HG03025 (cell line): Measurements from ENCODE around the gene CDC42SE2.
A peak's percentile ranks its signal among the peaks of the same experiment; 100 is the strongest.
"Not testable (repeated sequence)": the region's sequence is repeated elsewhere in the genome, so short reads cannot be mapped to it uniquely, and the experiment has no call there.

Experiments used
- ATAC-seq: cut with Tn5 transposase; IDR thresholded peaks from one replicate; pipeline ENCODE4 v1.9.1; 2021; ENCODE audit warnings: mild to moderate bottlenecking, moderate library complexity; ENCODE audit not compliant: unreplicated experiment, low FRiP score

The CDC42SE2 gene

GRCh38 chr5:131276072-131276471 is 12.2 kb downstream of the CDC42SE2 start:
- no peak for ATAC-seq

- no peak for ATAC-seq
Measured at GRCh38 chr5:131277447-131277846, 13.6 kb downstream of the CDC42SE2 start.

- no peak for ATAC-seq
Measured at GRCh38 chr5:131277875-131278740, 14.3 kb downstream of the CDC42SE2 start.

- ATAC-seq = not testable (repeated sequence)
Measured at GRCh38 chr5:131278741-131279124, 14.9 kb downstream of the CDC42SE2 start.

- ATAC-seq = no peak
Measured at GRCh38 chr5:131279204-131279603, 15.4 kb downstream of the CDC42SE2 start.

- no peak for ATAC-seq
Measured at GRCh38 chr5:131280417-131280816, 16.6 kb downstream of the CDC42SE2 start.

GRCh38 chr5:131281133-131281867 is 17.4 kb downstream of the CDC42SE2 start:
- ATAC-seq = peak; percentile 45

DNA sequence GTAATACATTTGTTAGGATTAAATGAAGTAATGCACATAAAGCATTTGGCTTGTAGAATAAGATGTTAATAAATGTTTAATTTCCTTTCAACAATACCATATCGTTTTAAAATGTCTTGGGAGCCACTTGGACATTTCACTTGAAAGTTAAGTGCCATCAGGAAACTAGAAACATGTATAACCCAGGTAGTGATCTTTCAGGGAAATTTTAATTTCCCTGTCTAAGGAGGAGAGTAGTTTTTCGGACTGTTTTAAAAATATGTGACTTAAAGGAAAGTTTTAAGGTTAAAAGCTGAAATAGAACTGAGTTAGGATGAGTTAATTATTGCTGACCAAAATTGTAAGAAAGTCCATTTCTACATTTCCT is 18.0 kb downstream of the CDC42SE2 start:
- ATAC-seq = no peak

DNA sequence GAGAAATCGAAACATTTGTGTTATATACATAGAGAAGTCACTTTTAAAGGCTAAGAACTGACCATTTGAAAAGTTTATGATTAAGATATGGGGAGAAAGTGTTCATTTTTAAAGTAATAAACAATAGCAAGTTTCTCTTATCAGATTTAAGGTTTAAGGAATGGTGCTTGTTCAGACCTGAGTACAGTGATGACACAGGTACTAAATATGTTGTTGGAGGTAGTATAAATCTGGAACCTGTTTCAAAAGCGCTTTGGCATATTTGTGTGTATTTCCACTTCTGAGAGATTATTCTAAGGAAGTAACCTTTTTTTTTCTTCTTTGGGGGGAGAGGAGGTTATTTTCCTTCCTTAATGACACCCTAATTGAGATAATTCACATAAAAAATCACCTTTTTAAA is 18.4 kb downstream of the CDC42SE2 start:
- no peak for ATAC-seq

- peak; percentile 35 for ATAC-seq
Measured at GRCh38 chr5:131285703-131286399, 22.0 kb downstream of the CDC42SE2 start.

GRCh38 chr5:131286400-131286715 is 22.5 kb downstream of the CDC42SE2 start:
- ATAC-seq = no peak

GRCh38 chr5:131288328-131288727 is 24.5 kb downstream of the CDC42SE2 start:
- ATAC-seq = no peak

GRCh38 chr5:131289738-131290137 is 25.9 kb downstream of the CDC42SE2 start:
- ATAC-seq = no peak

GRCh38 chr5:131296213-131296672 is 32.4 kb downstream of the CDC42SE2 start:
- ATAC-seq = no peak

DNA sequence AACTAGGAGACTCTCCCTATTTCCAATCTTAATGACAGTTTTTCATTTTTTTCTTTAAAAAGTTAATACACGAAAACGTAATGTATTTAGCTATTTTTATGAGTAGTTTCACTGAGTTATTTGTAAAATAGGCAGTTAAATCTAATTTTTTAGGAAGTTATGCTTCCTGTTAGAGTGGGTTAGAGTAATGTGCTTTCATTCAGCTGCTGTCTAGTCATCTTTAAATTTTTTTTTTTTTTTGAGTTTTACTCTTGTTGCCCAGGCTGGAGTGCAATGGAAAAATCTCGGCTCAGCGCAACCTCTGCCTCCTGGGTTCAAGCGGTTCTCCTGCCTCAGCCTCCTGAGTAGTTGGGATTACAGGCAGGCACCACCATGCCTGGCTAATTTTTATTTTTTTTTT is 34.0 kb downstream of the CDC42SE2 start:
- ATAC-seq = no peak

- no peak for ATAC-seq
Measured at GRCh38 chr5:131299465-131299864, 35.6 kb downstream of the CDC42SE2 start.

GRCh38 chr5:131302506-131302905 is 38.7 kb downstream of the CDC42SE2 start:
- ATAC-seq = no peak

DNA sequence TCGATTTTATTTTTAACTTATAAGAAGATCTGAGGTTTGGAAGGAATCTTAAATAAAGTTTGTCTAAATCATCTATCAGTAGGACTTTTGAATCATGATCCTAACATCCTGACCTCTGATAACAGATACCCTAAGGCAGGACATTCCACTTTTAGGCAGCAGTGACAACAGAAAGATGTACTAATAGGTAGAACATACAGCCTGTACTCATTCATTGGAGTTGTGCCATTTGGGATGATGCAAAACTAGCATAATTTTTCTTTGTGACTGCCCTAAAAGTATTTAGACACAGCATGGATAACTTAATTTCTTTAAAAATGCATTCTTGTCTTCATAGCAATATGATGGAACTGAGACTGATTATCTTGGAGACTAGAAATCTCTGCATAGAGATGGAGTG is 39.7 kb downstream of the CDC42SE2 start:
- no peak for ATAC-seq

DNA sequence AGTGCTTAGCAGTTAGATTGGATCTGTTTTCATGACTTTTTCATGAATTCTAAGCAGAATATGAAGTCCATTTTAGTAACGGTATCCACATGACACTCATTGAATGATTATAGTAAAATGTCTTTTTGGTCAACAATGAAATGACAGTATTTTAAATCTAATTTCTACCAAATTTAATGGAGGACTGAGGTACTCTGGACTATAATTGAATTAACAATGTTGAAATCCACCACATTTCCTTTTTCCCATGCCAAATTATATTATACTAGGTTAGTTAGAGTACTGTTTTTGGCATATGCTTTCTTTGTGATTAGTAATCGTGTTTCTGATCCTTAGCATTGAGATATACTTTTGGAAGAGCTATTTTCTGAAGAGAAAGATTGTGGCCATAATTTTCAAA is 40.6 kb downstream of the CDC42SE2 start:
- no peak for ATAC-seq

GRCh38 chr5:131305138-131305689 is 41.4 kb downstream of the CDC42SE2 start:
- no peak for ATAC-seq

- ATAC-seq = no peak
Measured at GRCh38 chr5:131305906-131306305, 42.1 kb downstream of the CDC42SE2 start.
